ENCODE data around the gene CACNG7.

- no peak for TF ChIP-seq YY1 (IDR thresholded peaks at IDR 0.05; ENCODE audit: low read depth, low read length)
- TF ChIP-seq CEBPB (IDR thresholded peaks at IDR 0.05; ENCODE audit: borderline replicate concordance in 1 of 2, low read depth in 2 of 2, low read length in 2 of 2), result no peak
- TF ChIP-seq CTCF (IDR thresholded peaks at IDR 0.05 in 2 of 3, conservative IDR thresholded peaks at IDR 0.05 in 1 of 3; ENCODE audit: control insufficient read depth in 2 of 3, extremely low read depth in 1 of 3, insufficient read depth in 1 of 3, low read depth in 3 of 3, low read length in 3 of 3), result no peak
- no peak for TF ChIP-seq EP300 (IDR thresholded peaks at IDR 0.05; ENCODE audit: borderline replicate concordance in 1 of 2, control insufficient read depth in 1 of 2, low read depth in 2 of 2, low read length in 2 of 2)
- TF ChIP-seq MEF2A (IDR thresholded peaks at IDR 0.05; ENCODE audit: insufficient read depth, low read depth, low read length), result no peak
- TF ChIP-seq POLR2A (IDR thresholded peaks at IDR 0.05; ENCODE audit: low read depth, low read length), result no peak
- TF ChIP-seq ZNF592 (IDR thresholded peaks at IDR 0.05), result no peak
- no peak for TF ChIP-seq RFX5 (IDR thresholded peaks at IDR 0.05; ENCODE audit: low read depth, low read length)
- no peak for TF ChIP-seq JUND (IDR thresholded peaks at IDR 0.05; ENCODE audit: low read depth, low read length)
These were observed 36.9 kb downstream of the CACNG7 start for GRCh38 chr19:53945998-53946397.

Measured in GM12878 (cell line).